ENCODE data around the gene CBX8.

Gene CBX8

GRCh38 chr17:79803421-79803996 is 6.6 kb upstream of the CBX8 start:
- no peak for TF ChIP-seq CTCF (IDR thresholded peaks at IDR 0.05; ENCODE audit: low read depth, low read length, missing control alignments)
- no peak for DNase-seq (ENCODE audit: extremely low read depth, low read depth)
- H3K4me3 ChIP-seq (replicated peaks; ENCODE audit: low read depth, low read length) = no peak overlapping the region

- H3K4me3 ChIP-seq (replicated peaks; ENCODE audit: low read depth, low read length) = no peak overlapping the region
- TF ChIP-seq CTCF (IDR thresholded peaks at IDR 0.05; ENCODE audit: low read depth, low read length, missing control alignments) = no peak
- no peak for DNase-seq (ENCODE audit: extremely low read depth, low read depth)
Observed at GRCh38 chr17:79802736-79803420, 6.0 kb upstream of the CBX8 start.

DNA sequence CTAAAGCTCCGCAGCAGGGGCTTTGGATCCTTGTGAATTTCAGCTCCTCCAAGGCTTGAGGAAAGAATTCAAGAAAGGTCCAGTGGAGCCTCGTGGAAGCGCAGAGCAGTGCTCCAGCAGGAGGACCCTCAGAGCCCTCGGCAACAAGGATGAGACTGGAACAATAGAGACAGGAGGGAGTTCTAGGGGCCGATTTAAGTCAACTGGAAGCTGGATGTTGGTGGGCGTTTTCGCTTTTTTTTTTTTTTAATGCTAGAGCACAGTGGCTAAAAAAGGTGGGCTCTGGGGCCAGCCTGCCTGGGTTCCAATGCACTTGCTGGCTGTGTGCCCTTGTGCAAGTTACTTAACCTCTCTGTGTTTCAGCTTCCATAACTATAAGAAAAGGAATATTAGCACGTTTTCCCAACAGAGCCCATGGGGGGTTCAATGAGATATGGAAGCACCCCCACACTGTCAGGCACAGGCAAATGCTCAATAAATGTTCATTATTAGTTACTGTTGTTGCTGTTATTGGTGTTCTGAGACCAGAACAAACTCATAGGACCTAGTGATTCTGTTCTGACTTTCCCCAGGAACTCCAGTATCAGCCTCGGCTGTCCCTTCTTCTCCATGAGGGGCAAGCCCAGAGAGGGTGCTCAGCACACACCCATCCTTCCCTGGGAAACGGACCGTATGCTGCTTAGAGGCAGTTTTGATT is 5.3 kb upstream of the CBX8 start:
- no peak overlapping the region for H3K4me3 ChIP-seq (replicated peaks; ENCODE audit: low read depth, low read length)
- DNase-seq (ENCODE audit: extremely low read depth, low read depth) = no peak
- TF ChIP-seq CTCF (IDR thresholded peaks at IDR 0.05; ENCODE audit: low read depth, low read length, missing control alignments) = no peak

DNA sequence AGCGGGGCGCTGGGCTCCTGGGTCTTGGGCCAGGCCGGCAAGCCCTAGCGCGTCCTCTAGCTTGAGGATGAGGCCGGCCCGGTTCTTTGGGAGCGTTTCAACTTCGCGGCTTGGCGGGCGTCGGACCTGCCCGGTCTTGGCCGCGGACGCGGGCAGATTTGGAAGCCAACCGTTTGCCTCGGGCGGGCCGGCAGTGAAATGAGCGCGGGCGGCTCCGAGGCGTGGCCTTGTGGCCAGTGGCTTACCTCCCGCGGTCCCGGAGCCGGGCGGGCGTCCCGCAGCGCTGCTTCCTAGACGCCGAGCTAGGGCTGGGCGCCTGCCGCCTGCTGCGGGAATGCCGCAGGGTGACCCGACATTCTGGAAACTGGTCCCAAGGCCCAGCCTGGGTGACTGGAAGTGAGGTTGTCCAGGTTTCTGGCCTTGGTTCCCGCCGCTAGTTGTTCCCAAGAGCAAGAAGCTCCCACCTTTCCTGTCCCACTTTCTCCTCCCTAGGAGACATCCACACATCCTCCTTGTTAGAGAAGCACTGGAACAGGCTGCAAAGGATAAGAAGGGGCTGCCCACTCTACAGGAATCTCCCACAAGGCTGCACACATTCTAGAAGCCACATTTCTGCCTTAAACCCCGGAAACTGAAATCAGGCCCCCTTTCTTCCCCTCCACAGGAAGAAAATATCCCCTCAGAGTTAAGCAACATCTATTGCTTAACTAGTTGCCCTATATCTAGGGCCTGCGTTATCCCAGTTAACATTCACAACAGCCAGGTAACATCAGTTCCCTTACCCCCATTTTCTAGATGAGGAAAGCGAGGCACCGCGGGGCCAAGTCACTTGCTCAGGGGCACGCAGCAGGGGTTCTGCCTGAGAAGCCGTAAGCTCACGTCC is 4.5 kb upstream of the CBX8 start:
- DNase-seq (ENCODE audit: extremely low read depth, low read depth) = no peak
- peak overlapping the region; percentile 12 for H3K4me3 ChIP-seq (replicated peaks; ENCODE audit: low read depth, low read length)
- TF ChIP-seq CTCF (IDR thresholded peaks at IDR 0.05; ENCODE audit: low read depth, low read length, missing control alignments) = no peak

DNA sequence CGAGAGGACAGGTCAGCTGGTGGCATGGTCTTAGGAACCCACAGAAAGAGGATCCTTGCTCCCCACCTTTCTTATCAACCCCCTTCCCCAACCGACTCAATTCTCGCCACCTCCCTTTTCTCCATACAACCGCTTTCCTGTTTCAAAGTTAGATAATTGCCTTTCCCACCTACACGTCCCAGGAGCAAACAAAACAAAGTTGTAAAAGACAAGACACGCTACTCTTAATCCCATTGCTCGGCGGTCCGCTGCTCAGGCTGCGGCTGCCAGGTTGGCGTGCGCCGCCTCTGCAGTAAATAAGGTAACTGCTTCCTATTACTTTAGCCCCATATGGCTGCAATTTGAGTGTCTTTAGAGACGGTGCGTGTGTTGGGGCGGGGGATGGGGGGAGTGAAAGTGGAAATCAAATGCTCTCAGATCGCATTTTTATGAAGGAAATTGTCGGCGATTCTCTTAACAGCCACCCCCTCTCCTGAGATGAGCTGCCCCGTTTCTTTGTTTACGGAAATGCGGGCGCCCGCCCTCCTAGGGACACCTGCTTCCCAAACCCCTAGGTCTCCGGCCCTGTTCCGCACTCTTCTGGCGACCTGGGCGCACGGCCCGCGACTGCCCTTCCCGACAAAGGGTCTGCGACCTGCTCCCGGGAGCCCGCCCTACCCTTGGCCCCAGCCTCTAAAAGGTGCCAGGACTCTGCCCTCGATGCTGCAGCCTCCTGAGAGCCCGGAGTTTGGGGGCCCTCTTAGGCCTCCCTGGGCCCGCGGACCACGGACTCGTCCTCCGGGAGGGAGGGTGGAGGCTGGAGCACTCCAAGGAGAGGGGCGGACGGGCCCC is 3.7 kb upstream of the CBX8 start:
- no peak for TF ChIP-seq CTCF (IDR thresholded peaks at IDR 0.05; ENCODE audit: low read depth, low read length, missing control alignments)
- peak; percentile 54 for DNase-seq (ENCODE audit: extremely low read depth, low read depth)
- peak overlapping the region; percentile 12 for H3K4me3 ChIP-seq (replicated peaks; ENCODE audit: low read depth, low read length)

All from HFF-Myc (cell line).